Cardiac muscle cell (in vitro differentiated cells and primary cell): Measurements from ENCODE around the gene IL12RB1. TPM values are rescaled to one million over a fixed set of nuclear protein-coding genes. Genes with fewer than 3 reads are reported as not detected.

ENCODE experiments used
- DNase-seq, 2 donors: peaks; one replicate each; pipeline versions ENCODE4 v3.0.0 to v3.0.0-alpha.2; 2010 to 2017; ENCODE audit warnings: low read depth in 1 of 2, low spot score in 1 of 2
- H3K27ac ChIP-seq: fragments of 200-600 bp; sonication (generic); 2 replicates; pipeline ENCODE4 v1.5.1; 2016
- H3K27me3 ChIP-seq: fragments of 200-600 bp; sonication (generic); 2 replicates; pipeline ENCODE4 v1.6.0; 2016; ENCODE audit warnings: control low read depth
- H3K36me3 ChIP-seq: fragments of 200-600 bp; sonication (generic); 2 replicates; pipeline ENCODE4 v1.5.1; 2016; ENCODE audit warnings: control low read depth
- H3K4me1 ChIP-seq: fragments of 200-600 bp; sonication (generic); 2 replicates; pipeline ENCODE4 v1.8.1; 2017; ENCODE audit warnings: low read depth, mild to moderate bottlenecking, mixed run types
- H3K4me3 ChIP-seq: fragments of 200-600 bp; sonication (generic); 2 replicates; pipeline ENCODE4 v1.5.1; 2016; ENCODE audit warnings: mild to moderate bottlenecking
- H3K9me3 ChIP-seq: fragments of 200-600 bp; sonication (generic); 2 replicates; pipeline ENCODE4 v1.5.1; 2017; ENCODE audit warnings: low read depth, mild to moderate bottlenecking, control low read depth
- CTCF ChIP-seq: IDR thresholded peaks from 2 replicates; pipeline ENCODE4 v1.5.1; 2012; ENCODE audit warnings: low read depth, mild to moderate bottlenecking, low read length
- polyA plus RNA-seq: library from polyadenylated mRNA; unstranded; fragments of >200 nt; fragmentation: Nextera tagmentation; extraction: Ambion mirVana; gene quantifications from 2 replicates; pipeline ENCODE4 v1.2.1, GENCODE V29; 2016
- total RNA-seq: library from RNA; depleted of rRNA; stranded (reverse); fragments of >200 nt; gene quantifications from 2 replicates; pipeline ENCODE4 v1.2.3, GENCODE V29; 2016

IL12RB1 gene
- total and polyA plus RNA-seq, 2 experiments from 2014 or later, result not detected

GRCh38 chr19:18055967-18056366 lies 30.8 kb downstream of the IL12RB1 start:
- Histone ChIP-seq H3K27me3 (no peaks in the 10 kb centered on the region), H3K9me3 (no peaks in the 10 kb centered on the region), H3K27ac (no peak overlapping the region), H3K4me3 (no peak overlapping the region), H3K4me1 (no peaks in the 10 kb centered on the region), H3K36me3 (no peaks in the 10 kb centered on the region)
- TF ChIP-seq CTCF, result no peak
- no peak for DNase-seq

- no peak overlapping the region for H3K4me3 ChIP-seq
- no peaks in the 10 kb centered on the region for H3K4me1 ChIP-seq
- no peak overlapping the region for H3K27ac ChIP-seq
- H3K36me3 ChIP-seq, result no peaks in the 10 kb centered on the region
- peak in 1 of 2 donors; percentile 29 for DNase-seq
- no peaks in the 10 kb centered on the region for H3K27me3 ChIP-seq
- H3K9me3 ChIP-seq, result no peaks in the 10 kb centered on the region
- no peak for TF ChIP-seq CTCF
Observed at GRCh38 chr19:18053576-18054219, 33.0 kb downstream of the IL12RB1 start.

GRCh38 chr19:18051887-18052286 lies 34.8 kb downstream of the IL12RB1 start:
- Histone ChIP-seq H3K27ac (no peak overlapping the region), H3K27me3 (no peaks in the 10 kb centered on the region), H3K4me3 (no peak overlapping the region), H3K9me3 (no peaks in the 10 kb centered on the region), H3K36me3 (no peaks in the 10 kb centered on the region), H3K4me1 (no peaks in the 10 kb centered on the region)
- DNase-seq, result peak in 1 of 2 donors; percentile 21
- TF ChIP-seq CTCF, result no peak

- Histone ChIP-seq H3K9me3 (no peaks in the 10 kb centered on the region), H3K36me3 (no peaks in the 10 kb centered on the region), H3K4me3 (no peak overlapping the region), H3K4me1 (no peaks in the 10 kb centered on the region), H3K27ac (no peak overlapping the region), H3K27me3 (no peaks in the 10 kb centered on the region)
- TF ChIP-seq CTCF, result no peak
- DNase-seq, result peak in 1 of 2 donors; percentile 86
Observed at GRCh38 chr19:18049385-18049784, 37.3 kb downstream of the IL12RB1 start.

- TF ChIP-seq CTCF, result no peak
- Histone ChIP-seq H3K4me1 (no peaks in the 10 kb centered on the region), H3K9me3 (no peaks in the 10 kb centered on the region), H3K4me3 (no peak overlapping the region), H3K36me3 (no peaks in the 10 kb centered on the region), H3K27ac (no peak overlapping the region), H3K27me3 (no peaks in the 10 kb centered on the region)
- peak in 1 of 2 donors; percentile 55 for DNase-seq
Observed at GRCh38 chr19:18046059-18046718, 40.5 kb downstream of the IL12RB1 start.
